Measurements from ENCODE around the gene TMEM203.

- TF ChIP-seq CTCF (IDR thresholded peaks at IDR 0.05; ENCODE audit: low read depth, low read length, missing input control) (no peak), YY1 (IDR thresholded peaks at IDR 0.05) (no peak), EGR1 (IDR thresholded peaks at IDR 0.05; ENCODE audit: low read depth in 2 of 2) (no peak), ATF3 (IDR thresholded peaks at IDR 0.05) (no peak), RXRA (IDR thresholded peaks at IDR 0.05) (no peak), ZBTB33 (IDR thresholded peaks at IDR 0.05) (no peak), HNF4G (IDR thresholded peaks at IDR 0.05) (no peak), MAX (IDR thresholded peaks at IDR 0.05) (no peak), REST (IDR thresholded peaks at IDR 0.05) (no peak), HNF4A (conservative IDR thresholded peaks at IDR 0.05) (no peak), GABPA (IDR thresholded peaks at IDR 0.05 in 1 of 2, conservative IDR thresholded peaks at IDR 0.05 in 1 of 2) (no peak), TAF1 (conservative IDR thresholded peaks at IDR 0.05) (no peak)
Measured at GRCh38 chr9:137165250-137165836, 40.1 kb downstream of the TMEM203 start.
